Hindlimb muscle (tissue), 1 donor: ENCODE data around the gene AGPAT2. TPM values are rescaled to one million over a fixed set of nuclear protein-coding genes. Genes with fewer than 3 reads are reported as not detected.
"Not testable (repeated sequence)": the region's sequence is repeated elsewhere in the genome, so short reads cannot be mapped to it uniquely, and the experiment has no call there.

ENCODE experiments used
- DNase-seq: peaks from one replicate; pipeline ENCODE4 v3.0.0-alpha.2; 2013
- polyA plus RNA-seq: library from polyadenylated mRNA; unstranded; fragments of 120-200 nt; gene quantifications from one replicate; pipeline ENCODE4 v1.2.1, GENCODE V29; 2013; ENCODE audit not compliant: insufficient read length

AGPAT2 gene
- polyA plus RNA-seq, 1 donor, result 19.1 TPM

DNA sequence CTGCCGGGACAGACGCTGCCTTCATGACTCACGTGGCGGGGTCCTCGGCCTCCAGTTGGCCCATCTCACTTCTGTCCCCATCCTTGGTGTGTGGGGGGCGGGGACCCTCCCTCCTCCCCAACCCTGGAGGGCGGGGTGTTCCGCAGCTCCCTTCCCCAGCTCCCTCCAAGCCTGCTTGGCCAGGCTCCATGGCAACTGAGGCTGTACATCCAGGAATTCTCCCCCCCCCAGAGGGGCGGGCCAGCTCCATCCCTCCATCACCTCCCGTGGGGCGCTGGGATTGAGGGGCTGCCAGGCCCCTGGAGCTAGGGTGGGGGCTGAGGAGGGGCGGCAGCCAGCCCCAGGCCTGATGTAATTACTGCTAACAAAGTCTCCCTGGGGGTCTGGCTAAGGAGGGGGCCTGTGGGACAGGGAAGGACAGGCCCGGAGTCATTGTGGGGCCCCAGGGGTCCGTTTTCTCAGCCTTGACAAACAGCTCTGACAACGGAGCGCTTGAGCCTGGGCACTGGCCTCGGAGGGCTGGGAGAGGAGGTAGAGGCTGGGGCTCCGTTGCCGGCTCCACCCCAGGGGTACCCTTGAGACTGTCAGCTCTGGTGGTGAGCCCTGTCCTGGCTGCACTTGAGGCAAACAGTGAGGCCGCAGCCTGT, 33.1 kb upstream of the AGPAT2 start:
- DNase-seq, result no peak

DNA sequence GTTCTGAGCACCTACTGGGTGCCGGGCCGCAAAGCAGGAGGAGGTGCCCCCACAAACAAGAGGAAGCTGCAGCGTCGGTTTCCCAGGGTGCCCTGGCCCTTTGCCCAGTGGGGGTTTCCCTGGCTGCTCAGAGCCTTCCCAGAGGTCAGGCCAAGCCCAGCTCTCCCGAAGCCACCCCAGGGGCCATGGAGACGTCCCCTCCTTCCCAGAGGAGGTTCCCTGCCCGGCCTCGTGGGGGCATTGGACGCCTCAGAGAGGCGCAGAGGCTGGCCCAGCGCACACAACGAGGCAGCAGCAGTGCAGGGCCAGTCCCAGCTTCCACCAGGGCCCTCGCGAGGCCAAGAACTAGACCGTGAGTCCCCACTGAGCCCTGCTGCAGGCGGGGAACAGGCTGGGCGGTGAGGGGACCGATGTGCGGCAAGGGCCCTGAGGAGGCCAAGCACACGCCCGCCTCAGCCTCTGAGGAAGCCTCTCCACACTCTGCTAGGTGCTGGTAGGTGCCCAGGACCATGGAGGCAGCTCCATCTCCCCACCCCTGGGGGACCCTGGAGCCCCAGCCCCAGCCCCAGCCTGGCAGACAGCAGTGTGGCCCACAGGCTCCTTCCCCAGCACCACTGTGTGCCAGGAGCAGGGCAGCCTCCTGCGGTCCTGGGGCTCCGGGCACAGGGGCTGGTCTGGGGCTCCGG, 32.1 kb upstream of the AGPAT2 start:
- no peak for DNase-seq

DNA sequence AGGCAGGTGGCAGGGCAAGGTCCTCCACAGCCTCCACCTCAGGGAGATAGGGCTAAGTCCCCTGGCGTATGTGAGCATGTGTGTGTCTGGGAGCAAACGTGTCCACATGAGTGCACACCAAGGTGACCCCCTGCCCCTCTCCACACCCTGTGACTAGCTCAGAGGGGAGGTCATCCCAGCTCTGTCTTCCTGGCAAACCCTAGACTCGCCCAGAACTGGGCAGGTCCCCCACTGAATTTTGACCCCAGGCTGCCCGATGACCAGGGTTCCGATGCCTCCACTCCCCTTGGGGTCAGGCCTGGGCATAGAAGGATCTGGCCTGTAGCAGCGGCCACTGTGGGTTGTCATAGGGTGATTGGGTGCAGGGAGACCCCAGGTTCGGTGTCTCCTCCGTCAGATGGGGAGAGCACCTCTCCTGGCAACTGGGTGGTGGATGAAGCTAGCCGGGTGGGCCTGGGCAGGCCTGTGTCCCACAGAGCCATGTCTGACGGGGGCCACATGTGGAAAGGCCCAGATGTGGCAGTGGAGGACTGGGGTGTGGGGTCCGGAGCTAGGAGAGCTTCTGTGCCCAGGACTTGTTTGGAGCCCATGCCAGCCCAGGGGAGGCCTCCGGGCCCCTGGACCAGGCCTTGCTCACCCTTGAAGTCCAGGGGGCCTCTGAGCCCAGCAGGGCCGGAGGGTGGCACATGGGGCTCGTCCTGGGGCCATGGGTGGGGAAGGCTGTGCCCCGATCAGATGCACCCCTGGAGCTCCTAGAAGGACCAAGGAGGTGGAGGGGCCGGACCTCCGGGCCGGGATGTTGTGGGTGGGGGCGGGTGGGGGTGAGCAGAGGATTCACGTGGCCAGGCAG, 31.3 kb upstream of the AGPAT2 start:
- DNase-seq, result no peak

DNA sequence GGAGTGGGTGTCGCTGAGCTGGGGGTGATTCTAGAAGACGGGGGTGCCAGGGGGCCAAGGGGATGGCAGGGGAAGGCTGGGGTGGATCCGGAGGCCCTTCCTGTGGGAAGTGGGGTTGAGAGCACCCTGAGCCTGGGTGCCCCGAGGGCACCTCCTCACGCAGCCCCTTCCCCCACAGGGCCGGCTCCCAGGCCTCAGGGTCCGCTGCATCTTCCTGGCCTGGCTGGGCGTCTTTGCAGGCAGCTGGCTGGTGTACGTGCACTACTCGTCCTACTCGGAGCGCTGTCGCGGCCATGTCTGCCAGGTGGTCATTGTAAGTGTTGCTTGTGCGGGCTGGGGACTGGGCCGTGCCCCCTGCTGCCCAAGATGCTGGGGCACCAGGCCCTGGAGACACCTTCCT, 30.1 kb upstream of the AGPAT2 start:
- no peak for DNase-seq

DNA sequence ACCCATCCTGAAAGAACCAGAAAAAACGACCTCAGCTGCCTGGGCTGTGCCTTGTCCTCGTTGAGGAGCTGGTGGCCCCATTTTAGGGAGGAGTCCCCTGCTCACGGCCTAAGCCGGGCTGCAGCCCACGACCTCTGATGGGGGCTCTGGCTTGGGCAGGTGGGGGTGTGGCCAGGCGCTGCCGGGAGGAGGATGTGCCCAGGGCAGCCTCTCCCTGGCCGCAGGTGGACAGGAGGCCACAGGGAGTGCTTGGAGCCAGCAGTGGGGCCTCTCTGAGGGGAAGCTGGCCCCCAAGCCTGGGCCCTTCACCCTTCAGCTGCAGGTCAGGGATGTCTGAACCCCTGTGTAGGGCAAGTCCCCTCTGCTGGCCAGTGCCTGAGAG, 27.6 kb upstream of the AGPAT2 start:
- no peak for DNase-seq

DNA sequence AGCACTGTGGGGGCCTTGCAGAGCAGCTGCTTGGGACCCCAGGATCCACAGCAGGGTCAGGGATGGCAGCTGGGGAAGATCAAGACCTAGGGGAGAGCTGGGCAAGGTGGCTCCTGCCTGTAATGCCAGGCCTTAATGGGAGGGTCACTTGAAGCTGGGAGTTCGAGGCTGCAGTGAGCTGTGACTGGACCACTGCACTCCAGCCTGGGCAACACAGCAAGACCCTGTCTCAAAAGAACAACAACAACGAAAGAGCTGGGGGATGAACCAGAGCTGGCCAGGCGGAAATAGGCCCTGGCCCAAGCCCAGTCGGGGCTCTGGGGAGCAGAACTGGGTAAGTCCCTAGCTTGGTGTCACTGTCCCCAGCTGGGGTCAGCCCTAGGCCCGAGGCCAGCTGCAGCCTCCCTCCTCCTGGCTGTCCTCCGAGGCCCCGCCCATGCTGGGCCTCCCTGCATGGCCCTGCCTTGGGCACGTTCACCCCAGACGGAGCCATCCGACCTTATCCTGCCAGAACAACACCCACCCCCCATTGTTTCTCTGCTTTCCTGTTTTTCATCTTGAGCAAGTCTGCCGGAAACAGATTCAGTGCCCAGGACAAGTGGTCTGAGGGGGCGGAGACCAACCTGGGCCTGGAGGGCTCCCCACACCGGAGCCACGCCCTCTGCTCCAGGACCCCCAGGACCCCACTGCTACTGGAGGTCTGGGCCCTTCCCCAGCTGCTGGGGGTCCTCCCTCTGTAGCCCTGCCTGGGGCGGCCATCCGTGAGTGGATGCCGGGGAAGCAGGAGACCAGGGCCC, 27.0 kb upstream of the AGPAT2 start:
- DNase-seq, result no peak

DNA sequence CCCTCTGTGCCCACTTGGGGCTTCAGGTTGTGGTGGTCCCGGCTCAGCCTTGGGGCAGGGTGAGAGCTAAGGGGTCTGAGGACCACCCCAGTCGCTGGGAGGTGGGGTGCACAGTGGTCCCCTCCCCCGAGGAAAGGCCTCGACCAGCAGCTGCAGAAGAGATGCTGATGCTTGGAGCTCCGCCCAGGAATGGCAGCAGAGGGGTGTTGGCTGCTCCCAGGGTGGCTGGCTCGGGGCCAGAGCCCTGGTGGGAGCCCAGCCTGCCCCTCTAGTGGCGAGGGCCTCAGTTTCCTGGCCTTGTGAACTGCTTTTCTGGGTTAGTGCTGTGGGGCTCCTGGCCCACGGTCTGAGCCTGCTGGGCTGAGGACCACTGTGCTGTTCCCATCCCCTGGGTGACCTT, 26.3 kb upstream of the AGPAT2 start:
- no peak for DNase-seq

DNA sequence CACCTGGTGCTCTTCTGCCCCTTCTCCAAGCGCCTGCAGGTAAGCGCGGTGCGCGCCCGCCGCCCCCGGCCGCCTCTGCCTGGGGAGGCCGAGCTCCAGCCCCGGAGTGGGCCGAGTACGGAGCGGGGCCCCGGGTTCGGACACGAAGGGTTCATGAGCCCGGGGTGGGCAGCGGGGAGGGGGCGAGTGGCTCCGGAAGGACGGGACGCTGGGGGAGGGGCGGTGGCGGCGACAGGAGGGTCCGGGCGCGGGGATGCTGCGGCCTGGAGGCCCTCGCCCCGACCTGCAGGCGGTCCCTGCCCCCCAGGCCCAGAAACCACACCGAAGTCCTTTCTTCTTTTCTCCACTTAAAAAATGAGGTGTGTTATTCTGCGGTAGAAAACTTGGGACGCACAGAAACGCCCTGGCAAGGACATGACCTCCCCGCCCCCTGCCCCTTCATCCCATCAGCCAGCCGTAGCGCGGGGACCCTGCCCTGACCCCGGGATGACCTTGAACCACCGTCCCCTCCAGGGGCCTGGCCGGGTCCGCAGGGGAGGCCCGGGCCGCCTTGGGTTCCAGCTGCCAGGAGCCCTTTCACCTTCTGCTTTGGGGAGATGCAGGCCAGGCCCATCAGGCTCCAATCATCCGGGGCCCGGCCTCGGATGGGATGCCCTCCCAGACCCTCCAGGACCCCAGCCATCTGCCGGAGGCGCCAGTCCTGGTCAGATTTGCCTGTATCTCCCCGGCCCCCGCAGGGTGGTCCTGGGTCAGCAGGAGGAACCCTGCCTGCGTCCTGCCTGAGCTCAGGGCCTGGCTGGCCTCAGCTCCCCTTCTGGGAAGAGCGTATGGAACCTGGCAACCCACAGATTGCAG, 25.7 kb upstream of the AGPAT2 start:
- DNase-seq, result no peak

DNA sequence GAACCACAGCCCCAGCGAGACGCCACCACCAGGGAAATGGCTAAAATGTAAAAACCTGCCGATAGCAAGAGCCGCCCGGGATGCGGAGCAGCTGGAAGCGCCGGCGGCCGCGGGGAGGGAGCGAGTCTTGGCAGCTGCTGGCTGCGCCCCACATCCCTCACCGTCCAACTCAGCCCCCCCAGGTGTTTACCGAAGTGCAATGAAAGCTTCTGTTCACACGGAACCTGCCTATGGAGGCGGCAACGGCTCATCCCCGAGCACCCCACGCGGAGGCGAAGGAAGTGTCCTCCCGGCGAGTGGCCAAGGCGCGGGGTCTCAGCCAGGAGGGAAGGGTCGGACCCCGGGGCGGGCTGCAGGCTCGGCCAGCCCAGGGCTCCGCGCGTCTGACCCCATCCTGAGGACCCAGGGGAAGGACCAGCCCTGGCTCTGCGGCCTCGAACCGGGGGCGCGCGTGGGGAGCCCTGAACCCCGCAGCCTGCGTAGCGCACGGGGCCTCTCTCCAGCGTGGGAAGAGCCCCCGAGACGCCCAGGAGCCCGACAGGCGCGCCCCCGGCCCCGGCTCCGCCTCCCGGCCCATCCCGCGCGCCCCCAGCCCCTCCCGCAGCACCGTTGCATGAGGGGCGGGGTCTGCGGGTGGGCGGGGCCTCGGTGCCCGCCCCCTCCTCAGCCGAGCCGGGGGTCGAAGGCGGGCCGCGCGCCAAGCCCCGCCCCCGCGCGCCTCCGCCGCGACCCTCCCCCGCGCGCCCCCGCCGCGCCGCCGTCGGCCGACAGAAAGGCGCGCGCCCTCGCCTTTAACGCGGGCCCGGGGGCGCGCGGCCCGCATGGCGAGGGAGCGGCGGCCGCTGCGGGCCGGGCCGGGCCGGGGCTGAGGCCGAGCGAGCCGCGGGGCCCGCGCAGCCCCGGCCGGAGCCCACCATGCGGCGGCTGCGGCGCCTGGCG, 24.8 kb upstream of the AGPAT2 start, which contains the start of gene DIPK1B:
Gene DIPK1B, plus strand, starts transcription at position 822 of the 939 bp plus-strand sequence. Its CDS starts 94 bp downstream, at position 916.
- no peak for DNase-seq

DNA sequence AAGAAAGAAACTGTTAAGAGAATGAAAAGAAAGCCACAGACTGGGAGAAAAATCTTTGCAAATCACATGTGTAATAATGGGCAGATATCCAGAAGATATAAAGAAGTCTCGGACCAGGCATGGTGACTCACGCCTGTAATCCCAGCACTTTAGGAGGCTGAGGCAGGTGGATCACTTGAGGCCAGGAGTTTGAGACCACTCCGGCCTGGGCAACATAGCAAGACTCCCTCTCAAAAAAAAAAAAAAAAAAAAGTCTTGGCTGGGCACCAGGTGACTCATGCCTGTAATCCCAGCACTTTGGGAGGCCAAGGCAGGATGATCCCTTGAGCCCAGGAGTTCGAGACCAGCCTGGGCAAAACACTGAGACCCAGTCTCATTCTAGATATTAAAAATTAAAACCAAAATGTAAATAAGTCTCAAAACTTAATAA, 24.0 kb upstream of the AGPAT2 start:
- DNase-seq, result not testable (repeated sequence)

DNA sequence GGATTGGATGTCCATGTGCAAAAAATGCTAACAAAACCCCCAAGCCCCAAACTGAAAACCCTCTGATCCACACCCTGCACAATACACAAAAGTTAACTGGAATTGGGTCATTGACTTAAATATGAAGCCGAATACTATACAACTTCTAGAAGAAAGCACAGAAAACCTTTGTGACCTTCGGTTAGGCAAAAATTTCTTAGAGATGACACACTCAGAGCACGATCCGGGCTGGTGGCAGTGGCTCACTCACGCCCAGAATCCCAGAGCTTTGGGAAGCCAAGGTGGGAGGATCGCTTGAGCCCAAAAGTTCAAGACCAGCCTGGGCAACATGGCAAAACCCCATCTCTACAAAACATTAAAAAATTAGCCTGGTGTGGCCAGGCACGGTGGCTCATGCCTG, 23.3 kb upstream of the AGPAT2 start:
- no peak for DNase-seq

DNA sequence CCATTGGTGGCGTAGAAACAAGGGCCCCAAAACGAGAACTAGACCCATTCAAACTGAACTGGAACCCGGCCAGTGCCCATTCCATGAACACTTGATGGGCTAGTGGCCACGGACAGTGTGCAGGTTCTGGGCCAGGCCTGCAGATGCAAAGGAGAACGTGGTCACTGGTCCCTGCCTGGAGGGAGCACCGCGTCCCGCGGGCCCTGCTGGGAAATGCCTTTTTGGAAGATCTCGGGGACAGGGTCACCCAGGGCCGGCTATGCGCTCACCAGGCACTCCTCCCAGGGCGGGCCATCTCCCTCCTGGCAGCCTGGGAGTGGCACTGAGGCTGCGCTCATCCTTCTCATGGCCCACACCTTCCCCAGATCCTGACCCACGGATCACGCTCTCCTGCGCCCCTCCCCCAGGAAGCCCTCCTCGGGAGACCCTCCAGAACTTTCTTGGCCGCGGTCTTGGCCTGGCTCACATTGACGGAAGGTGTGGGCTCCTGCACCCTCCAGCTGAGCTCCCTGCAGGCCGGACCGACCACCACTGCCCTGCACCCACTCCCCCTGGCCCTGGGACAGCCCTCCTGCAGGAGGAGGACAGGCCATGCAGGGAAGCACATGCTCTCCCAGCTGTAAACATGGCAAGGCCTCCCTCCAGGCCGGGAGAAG, 22.3 kb upstream of the AGPAT2 start:
- no peak for DNase-seq

DNA sequence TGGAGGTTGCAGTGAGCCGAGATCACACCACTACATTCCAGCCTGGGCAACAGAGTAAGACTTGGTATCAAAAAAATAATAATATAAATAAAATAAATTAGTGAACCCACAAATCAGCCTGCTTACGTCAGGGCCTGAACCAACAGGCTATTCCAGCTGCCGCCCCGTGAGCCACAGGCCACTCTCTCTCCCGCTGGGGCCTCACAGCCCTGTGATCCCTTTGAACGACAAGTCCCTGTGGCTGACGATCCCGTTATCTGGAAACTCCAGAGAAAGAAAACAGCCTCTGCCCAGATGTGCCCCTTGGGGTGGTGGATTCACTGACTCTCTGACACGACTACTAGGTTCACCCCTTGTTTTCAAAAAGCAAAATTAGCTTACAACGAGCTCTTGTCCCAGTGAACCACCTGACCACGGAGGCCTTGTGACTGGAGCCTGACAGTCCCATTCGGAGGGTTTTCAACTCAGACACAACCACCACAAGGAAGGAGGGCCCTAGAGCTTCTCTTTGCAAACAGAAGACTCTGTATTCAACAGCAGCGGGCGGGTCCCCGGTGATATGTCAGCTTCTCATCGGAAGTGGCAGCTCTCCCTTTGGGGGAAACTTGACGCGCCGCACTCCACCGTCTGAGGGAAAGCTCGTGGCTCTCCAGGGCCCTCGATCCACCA, 20.7 kb upstream of the AGPAT2 start:
- no peak for DNase-seq

DNA sequence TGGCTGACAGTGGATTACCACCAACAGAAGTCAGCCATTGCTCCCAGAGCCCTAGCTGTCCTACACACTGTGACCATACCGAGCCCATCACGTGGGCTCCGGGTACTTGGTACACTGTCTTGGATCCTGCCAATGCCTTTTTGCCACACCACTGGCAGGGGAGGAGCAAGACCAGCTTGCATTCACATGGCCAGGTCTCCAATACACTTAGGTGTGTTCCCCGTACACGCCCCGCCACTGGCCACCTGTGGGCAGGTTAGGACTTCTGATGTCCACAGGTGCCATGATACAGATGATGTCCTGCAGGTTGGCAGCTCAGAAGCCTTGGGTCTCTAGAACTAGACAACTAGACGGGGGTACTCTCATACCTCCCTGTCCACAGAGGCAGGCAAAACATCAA, 19.8 kb upstream of the AGPAT2 start:
- no peak for DNase-seq

DNA sequence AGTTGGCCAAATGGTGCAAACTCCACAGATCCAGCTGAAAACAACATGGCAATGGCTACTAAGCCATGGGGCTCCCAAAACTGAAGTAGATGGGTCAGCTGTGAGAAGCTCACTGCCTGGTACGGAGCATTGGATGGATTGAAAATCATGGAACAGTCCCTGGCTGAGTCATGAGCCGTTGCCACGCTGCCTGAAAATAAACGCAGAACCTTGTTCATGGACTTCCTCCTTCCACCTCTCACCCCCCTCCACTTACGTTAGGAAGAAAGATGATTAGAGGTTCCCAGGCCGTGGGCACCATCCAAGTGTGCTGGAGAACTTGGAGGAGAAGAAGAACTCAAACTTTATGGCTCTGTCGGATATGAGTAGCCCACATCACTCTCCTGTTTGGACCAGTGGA, 18.3 kb upstream of the AGPAT2 start:
- DNase-seq, result no peak

DNA sequence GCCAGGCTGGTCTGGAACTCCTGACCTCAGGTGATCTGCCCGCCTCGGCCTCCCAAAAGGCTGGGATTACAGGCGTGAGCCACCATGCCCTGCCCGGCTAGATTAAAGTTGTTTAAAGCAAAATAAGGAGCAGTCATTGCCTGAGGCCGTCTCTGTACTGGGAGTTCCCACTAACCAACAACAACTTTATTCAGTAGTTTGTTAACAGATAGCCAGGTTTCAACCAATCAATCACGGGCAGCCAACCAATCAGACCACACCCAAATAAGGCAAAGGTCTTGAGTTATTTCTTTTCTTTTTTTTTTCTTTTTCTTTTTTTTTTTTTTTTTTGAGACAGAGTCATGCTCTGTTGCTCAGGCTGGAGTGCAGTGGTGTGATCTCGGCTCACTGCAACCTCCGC, 17.5 kb upstream of the AGPAT2 start:
- DNase-seq, result not testable (repeated sequence)

DNA sequence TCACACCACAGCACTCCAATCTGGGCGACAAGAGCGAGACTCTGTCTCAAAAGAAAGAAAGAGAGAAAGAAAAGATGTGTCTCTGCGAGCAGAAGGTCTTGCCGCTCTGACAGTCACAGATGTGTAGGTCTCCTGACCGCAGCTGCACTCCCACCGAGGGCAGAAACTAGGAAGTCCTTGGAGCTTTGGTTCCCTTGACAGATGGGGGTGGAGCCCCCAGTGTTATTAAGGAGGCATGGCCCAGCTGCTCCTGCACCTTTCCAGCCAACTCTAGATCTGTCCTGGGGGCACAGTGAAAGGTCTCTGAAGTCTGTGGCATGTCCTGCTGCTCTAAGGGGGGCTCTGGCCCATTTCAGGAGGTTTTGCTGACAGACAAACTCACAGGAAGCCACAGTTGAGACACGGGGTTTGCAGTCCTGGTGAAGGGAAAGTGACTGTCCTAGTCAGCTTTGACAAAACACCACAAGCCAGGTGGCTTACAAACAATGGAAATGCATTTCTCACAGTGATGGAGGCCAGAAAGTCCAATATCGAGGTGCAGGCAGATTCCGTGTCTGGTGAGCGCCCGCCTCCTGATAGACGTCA, 16.1 kb upstream of the AGPAT2 start:
- no peak for DNase-seq

DNA sequence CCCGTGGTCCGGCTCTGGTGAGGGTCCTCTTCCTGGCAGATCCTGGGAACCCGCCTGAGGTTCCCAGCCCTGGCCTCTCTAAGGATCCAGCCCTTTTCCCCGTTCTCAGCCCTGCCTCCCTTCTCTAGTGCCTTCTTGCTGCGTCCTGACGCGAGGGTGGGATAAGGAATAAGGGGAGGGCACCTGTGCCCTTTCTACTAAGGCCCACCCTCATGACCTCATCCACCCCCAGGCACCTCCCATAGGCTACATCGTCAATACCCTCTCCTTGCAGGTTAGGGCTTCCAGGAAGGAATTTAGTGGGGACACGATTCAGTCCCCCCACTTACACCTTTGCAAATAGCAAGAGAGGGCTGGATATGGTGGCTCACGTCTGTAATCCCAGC, 14.4 kb upstream of the AGPAT2 start:
- no peak for DNase-seq
